H1 (cell line): ENCODE results near the gene ISL2. TPM values are rescaled to one million over a fixed set of nuclear protein-coding genes. Genes with fewer than 3 reads are reported as not detected.

ENCODE experiments used
- ASH2L ChIP-seq: fragments of 200-600, 300-600 bp; sonication (generic); IDR thresholded peaks from one replicate; pipeline ENCODE4 v1.7.1; 2017; ENCODE audit warnings: low read length
- BCL11A ChIP-seq, 2 experiments: IDR thresholded peaks; one replicate each; pipeline ENCODE4 v1.6.1; 2011; ENCODE audit warnings: low read depth in 2 of 2, low read length in 2 of 2, mild to moderate bottlenecking in 2 of 2
- CBX8 ChIP-seq: fragments of 300-800, 300-1000 bp; sonication (generic); IDR thresholded peaks from 2 replicates; pipeline ENCODE4 v1.7.1; 2016; ENCODE audit warnings: low read depth, low read length, borderline replicate concordance
- CEBPB ChIP-seq: IDR thresholded peaks from 2 replicates; pipeline ENCODE4 v1.6.1; 2012; ENCODE audit warnings: low read depth, low read length
- CREB1 ChIP-seq: IDR thresholded peaks from 2 replicates; pipeline ENCODE4 v1.6.1; 2012; ENCODE audit warnings: inconsistent platforms
- CTCF ChIP-seq, 3 experiments: IDR thresholded peaks; 1 replicate in 2 of 3; 2 replicates in 1 of 3; pipeline versions ENCODE4 v1.5.1 to v1.6.1; 2011; ENCODE audit warnings: low read length in 3 of 3, mild to moderate bottlenecking in 3 of 3, inconsistent platforms in 2 of 3, low read depth in 1 of 3, moderate library complexity in 1 of 3; ENCODE audit not compliant: insufficient read depth in 1 of 3; ENCODE audit errors: control extremely low read depth in 1 of 3
- EGR1 ChIP-seq: IDR thresholded peaks from 2 replicates; pipeline ENCODE4 v1.6.1; 2011; ENCODE audit warnings: low read depth, low read length, borderline replicate concordance
- EP300 ChIP-seq, 2 experiments: IDR thresholded peaks; 1 replicate in 1 of 2; 2 replicates in 1 of 2; pipeline ENCODE4 v1.6.1; 2011 to 2012; ENCODE audit warnings: low read depth in 2 of 2, low read length in 2 of 2, mild to moderate bottlenecking in 2 of 2, borderline replicate concordance in 1 of 2, inconsistent platforms in 1 of 2, moderate library complexity in 1 of 2
- GABPA ChIP-seq: IDR thresholded peaks from 2 replicates; pipeline ENCODE4 v1.6.1; 2011; ENCODE audit warnings: mild to moderate bottlenecking, low read length, moderate library complexity, borderline replicate concordance; ENCODE audit not compliant: insufficient read depth
- HDAC2 ChIP-seq, 2 experiments: fragments of 300-600 bp in 1 of 2; sonication (generic) in 1 of 2; IDR thresholded peaks; 2 replicates each; pipeline ENCODE4 v1.6.1; 2011 to 2012; ENCODE audit warnings: low read depth in 2 of 2, low read length in 2 of 2, mild to moderate bottlenecking in 2 of 2, moderate library complexity in 2 of 2, borderline replicate concordance in 1 of 2, inconsistent platforms in 1 of 2
- JUND ChIP-seq: IDR thresholded peaks from 2 replicates; pipeline ENCODE4 v1.6.1; 2011; ENCODE audit warnings: mild to moderate bottlenecking, improper control_type of control experiment, low read length
- KDM1A ChIP-seq: fragments of 200-600, 300-600 bp; sonication (generic); IDR thresholded peaks from 2 replicates; pipeline ENCODE4 v1.7.1; 2016; ENCODE audit warnings: mild to moderate bottlenecking, low read length, borderline replicate concordance
- KDM4A ChIP-seq: IDR thresholded peaks from one replicate; pipeline ENCODE4 v1.7.1; 2012; ENCODE audit warnings: low read depth, mild to moderate bottlenecking, moderate library complexity, low read length, inconsistent platforms; ENCODE audit not compliant: severe bottlenecking
- KDM5A ChIP-seq: fragments of 200-600 bp; IDR thresholded peaks from 2 replicates; pipeline ENCODE4 v1.7.1; 2012; ENCODE audit warnings: mild to moderate bottlenecking, low read length, inconsistent platforms, mixed read lengths
- MAX ChIP-seq: IDR thresholded peaks from 2 replicates; pipeline ENCODE4 v1.6.1; 2012; ENCODE audit warnings: inconsistent platforms
- RBBP5 ChIP-seq: IDR thresholded peaks from 2 replicates; pipeline ENCODE4 v1.7.1; 2012; ENCODE audit warnings: low read depth, mild to moderate bottlenecking, inconsistent platforms, low read length, moderate library complexity, borderline replicate concordance
- RNF2 ChIP-seq: fragments of 200-900, 300-1000 bp; sonication (generic); IDR thresholded peaks from 2 replicates; pipeline ENCODE4 v1.7.1; 2016; ENCODE audit warnings: borderline replicate concordance, low read depth, mild to moderate bottlenecking, antibody characterized with exemption, low read length; ENCODE audit not compliant: poor library complexity, severe bottlenecking; ENCODE audit errors: missing control alignments
- SAP30 ChIP-seq: fragments of 300-600 bp; sonication (generic); IDR thresholded peaks from 2 replicates; pipeline ENCODE4 v1.7.1; 2012; ENCODE audit warnings: low read length, moderate library complexity, mild to moderate bottlenecking, inconsistent platforms; ENCODE audit not compliant: insufficient read depth, insufficient replicate concordance
- SIX5 ChIP-seq: IDR thresholded peaks from 2 replicates; pipeline ENCODE4 v1.6.1; 2011; ENCODE audit warnings: mild to moderate bottlenecking, low read depth, low read length
- SP1 ChIP-seq: IDR thresholded peaks from 2 replicates; pipeline ENCODE4 v1.6.1; 2011; ENCODE audit warnings: low read depth, low read length
- SP4 ChIP-seq: IDR thresholded peaks from 2 replicates; pipeline ENCODE4 v1.6.1; 2012; ENCODE audit warnings: low read length, inconsistent platforms
- YY1 ChIP-seq: IDR thresholded peaks from 2 replicates; pipeline ENCODE4 v1.6.1; 2011; ENCODE audit warnings: low read depth, mild to moderate bottlenecking, low read length
- polyA plus RNA-seq, 7 experiments: library from polyadenylated mRNA; depleted of rRNA in 3 of 7; stranded (reverse) in 5 of 7; unstranded in 2 of 7; fragments of >200 nt in 5 of 7; fragments of 200-250 nt in 2 of 7; gene quantifications; 1 replicate in 5 of 7; 2 replicates in 1 of 7; 4 replicates in 1 of 7; pipeline versions ENCODE4 v1.2.1 to v1.2.3, GENCODE V29; 2011 to 2013; ENCODE audit warnings: missing spikeins in 2 of 7, mixed read lengths in 2 of 7
- total RNA-seq: library from RNA; stranded (reverse); fragmentation: NEBNext Ultra II Directional; extraction: Animal tissue kit (Norgen Biotek cat#: 25700); gene quantifications from 2 replicates; pipeline ENCODE4 v1.2.1, GENCODE V29; 2021

Gene ISL2
- total and polyA plus RNA-seq, 2 of the 8 experiments (the other 6 are each of a cell fraction or from before 2014, with no cell fraction given), result 0.32 to 0.99 TPM

- TF ChIP-seq CTCF (IDR thresholded peaks at IDR 0.05; ENCODE audit: control extremely low read depth in 1 of 3, insufficient read depth in 1 of 3, low read depth in 1 of 3, low read length in 3 of 3) (no peak), SP1 (no peak), ASH2L (no peak), RNF2 (peak; percentile 26), CBX8 (no peak), SIX5 (no peak), JUND (no peak), KDM1A (no peak), EGR1 (no peak), YY1 (no peak), SAP30 (no peak), KDM4A (peak; percentile 90), KDM5A (no peak), RBBP5 (no peak; the same call in 1 of the 2 replicates), CEBPB (no peak), GABPA (no peak), BCL11A (IDR thresholded peaks at IDR 0.05; ENCODE audit: low read depth in 2 of 2, low read length in 2 of 2) (no peak), CREB1 (no peak), EP300 (IDR thresholded peaks at IDR 0.05; ENCODE audit: borderline replicate concordance in 1 of 2, low read depth in 2 of 2, low read length in 2 of 2) (no peak), HDAC2 (IDR thresholded peaks at IDR 0.05; ENCODE audit: borderline replicate concordance in 1 of 2, low read depth in 2 of 2, low read length in 2 of 2) (no peak; a peak in 1 of 4 replicates), SP4 (no peak), MAX (peak; percentile 89)
Observed at GRCh38 chr15:76341366-76342057, 4.9 kb downstream of the ISL2 start (continued).
